Hematopoietic multipotent progenitor cell treated with erythropoietin and hydrocortisone succinate and interleukin-3 and kit ligand, for 8 days (in vitro differentiated cells): ENCODE results near the gene ORAI2.
"Not testable (repeated sequence)": the region's sequence is repeated elsewhere in the genome, so short reads cannot be mapped to it uniquely, and the experiment has no call there.

Source experiments
- DNase-seq: peaks from one replicate; pipeline ENCODE4 v3.0.0-alpha.2; 2015

The ORAI2 gene

DNA sequence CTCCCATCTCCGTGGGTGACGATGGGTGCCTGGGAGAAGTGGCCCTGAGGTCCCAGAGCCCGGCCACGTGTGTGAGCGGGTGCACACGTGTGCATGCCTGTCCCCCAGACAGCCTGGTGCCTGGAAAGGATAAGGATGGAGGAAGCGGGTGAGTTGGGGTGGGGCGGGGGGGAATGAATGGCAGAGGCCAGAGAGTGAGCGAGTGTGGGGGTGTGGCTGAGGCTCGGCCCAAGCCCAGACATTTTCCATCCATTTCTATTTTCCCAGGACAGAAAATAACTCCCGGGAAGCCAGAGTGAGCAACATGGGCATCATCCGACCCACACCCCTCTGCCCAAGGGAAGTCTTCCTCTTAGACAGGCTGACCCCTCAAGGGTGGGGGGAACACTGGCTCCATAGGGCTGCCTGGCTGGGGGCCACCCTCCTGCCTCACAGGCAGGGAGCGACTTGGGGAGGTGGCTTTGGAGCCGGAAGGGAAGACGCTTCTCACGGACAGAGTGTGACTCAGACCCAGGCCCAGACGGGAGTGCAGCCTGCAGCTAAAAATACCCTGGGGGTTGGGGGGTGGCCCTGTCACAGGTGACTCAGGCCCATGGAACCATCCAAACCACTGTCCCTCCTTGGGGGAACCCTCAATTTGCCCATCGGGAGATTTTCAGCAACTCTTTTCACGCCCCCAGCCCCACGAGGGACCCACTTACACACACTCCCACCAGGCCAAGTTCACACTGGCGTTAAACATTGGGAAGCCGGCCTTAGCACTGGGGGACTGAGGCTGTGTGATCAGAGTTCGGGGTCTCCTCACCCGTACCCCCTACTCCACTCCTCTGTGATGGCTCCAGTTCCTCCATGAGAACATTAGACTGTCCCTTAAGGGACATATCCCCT is 72.2 kb downstream of the ORAI2 start:
- DNase-seq = not testable (repeated sequence)
